ENCODE measurements around the gene MCOLN3.

DNA sequence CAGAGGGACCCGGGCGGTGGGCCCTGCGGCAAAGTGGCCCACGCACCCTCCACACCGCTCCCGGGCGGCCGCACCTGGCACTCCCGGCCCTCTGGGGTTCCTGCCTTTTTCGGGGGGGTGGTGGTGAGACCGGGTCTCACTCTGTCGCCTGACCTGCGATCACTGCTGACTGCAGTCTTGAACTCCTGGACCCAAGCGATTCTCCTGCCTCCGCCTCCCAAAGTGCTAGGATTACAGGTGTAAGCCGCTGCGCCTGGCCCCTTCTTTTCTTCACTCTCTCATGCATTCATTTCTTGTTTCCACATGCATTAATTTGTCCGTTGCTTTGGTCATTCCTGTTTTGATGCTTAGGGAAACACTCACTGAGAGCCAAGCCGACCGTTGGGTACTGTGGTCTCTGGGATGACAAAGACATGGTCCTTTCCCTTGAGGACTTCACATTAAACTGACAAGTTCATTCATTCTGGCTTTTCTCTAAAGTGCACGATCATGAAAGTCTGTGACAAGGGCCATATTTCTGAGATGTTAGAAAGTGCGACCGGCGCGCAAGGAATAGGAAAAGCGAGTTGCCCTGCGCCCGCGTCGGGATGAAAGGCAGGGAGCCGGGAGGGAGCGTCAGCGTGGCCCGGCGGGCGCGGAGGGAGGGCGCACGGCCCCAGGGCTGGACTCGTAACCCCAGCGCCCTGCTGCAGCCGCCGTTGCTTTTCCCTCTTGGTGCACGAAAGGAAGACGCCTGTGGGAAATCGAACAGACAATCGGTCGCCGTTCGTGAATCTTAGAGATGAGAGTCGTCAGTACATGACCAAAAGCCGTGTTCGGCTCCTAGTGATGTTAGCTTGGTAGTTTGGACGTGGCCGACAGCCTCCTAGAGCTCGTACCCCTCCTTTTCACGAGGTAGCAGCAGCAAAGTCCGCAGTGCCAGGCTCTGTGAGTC lies 50.4 kb downstream of the MCOLN3 start:
- TF ChIP-seq, protein P1, sequence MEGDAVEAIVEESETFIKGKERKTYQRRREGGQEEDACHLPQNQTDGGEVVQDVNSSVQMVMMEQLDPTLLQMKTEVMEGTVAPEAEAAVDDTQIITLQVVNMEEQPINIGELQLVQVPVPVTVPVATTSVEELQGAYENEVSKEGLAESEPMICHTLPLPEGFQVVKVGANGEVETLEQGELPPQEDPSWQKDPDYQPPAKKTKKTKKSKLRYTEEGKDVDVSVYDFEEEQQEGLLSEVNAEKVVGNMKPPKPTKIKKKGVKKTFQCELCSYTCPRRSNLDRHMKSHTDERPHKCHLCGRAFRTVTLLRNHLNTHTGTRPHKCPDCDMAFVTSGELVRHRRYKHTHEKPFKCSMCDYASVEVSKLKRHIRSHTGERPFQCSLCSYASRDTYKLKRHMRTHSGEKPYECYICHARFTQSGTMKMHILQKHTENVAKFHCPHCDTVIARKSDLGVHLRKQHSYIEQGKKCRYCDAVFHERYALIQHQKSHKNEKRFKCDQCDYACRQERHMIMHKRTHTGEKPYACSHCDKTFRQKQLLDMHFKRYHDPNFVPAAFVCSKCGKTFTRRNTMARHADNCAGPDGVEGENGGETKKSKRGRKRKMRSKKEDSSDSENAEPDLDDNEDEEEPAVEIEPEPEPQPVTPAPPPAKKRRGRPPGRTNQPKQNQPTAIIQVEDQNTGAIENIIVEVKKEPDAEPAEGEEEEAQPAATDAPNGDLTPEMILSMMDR (IDR thresholded peaks at IDR 0.05) = no peak
- no peak for TF ChIP-seq POLR2A (IDR thresholded peaks at IDR 0.05)
